Naive B cell (primary cell): ENCODE results near the gene PLXDC1. TPM values are rescaled to one million over a fixed set of nuclear protein-coding genes. Genes with fewer than 3 reads are reported as not detected.

Experiments
- ATAC-seq, 2 donors: fragments of 150-1000 bp; cut with Tn5 transposase; 2 replicates each; pipeline ENCODE4 v1.10.0; 2021; ENCODE audit warnings: low read depth in 2 of 2, mild to moderate bottlenecking in 2 of 2, moderate library complexity in 2 of 2
- DNase-seq: peaks from one replicate; pipeline ENCODE4 v3.0.0; 2022
- H3K27ac Mint-ChIP-seq, 6 donors: one replicate each; pipeline ENCODE4 v1.8.0; 2020 to 2022; ENCODE audit warnings: mild to moderate bottlenecking in 6 of 6, mixed read lengths in 6 of 6, moderate library complexity in 5 of 6, inconsistent platforms in 2 of 6
- H3K27me3 Mint-ChIP-seq, 3 donors: one replicate each; pipeline ENCODE4 v1.8.0; 2021 to 2022; ENCODE audit warnings: mixed read lengths in 3 of 3, mild to moderate bottlenecking in 1 of 3
- H3K36me3 Mint-ChIP-seq, 2 donors: one replicate each; pipeline ENCODE4 v1.8.0; 2020 to 2022; ENCODE audit warnings: mixed read lengths in 2 of 2, inconsistent platforms in 1 of 2, mild to moderate bottlenecking in 1 of 2
- H3K4me1 Mint-ChIP-seq, 3 donors: one replicate each; pipeline ENCODE4 v1.8.0; 2020 to 2022; ENCODE audit warnings: mixed read lengths in 3 of 3, inconsistent platforms in 1 of 3, mild to moderate bottlenecking in 1 of 3, moderate library complexity in 1 of 3
- H3K4me3 Mint-ChIP-seq, 8 donors: one replicate each; pipeline ENCODE4 v1.8.0; 2020 to 2022; ENCODE audit warnings: mild to moderate bottlenecking in 8 of 8, mixed read lengths in 8 of 8, moderate library complexity in 8 of 8, inconsistent platforms in 2 of 8
- H3K9me3 Mint-ChIP-seq, 7 donors: one replicate each; pipeline ENCODE4 v1.8.0; 2020 to 2022; ENCODE audit warnings: mixed read lengths in 7 of 7, mild to moderate bottlenecking in 5 of 7, inconsistent platforms in 2 of 7, moderate library complexity in 1 of 7
- polyA plus RNA-seq, 6 donors: library from polyadenylated mRNA; unstranded; fragments of 300-500 nt; fragmentation: Illumina TruSeq; gene quantifications; one replicate each; pipeline ENCODE4 v1.2.3, GENCODE V29; 2021; ENCODE audit warnings: low read depth in 6 of 6

The PLXDC1 gene
- polyA plus RNA-seq, 6 donors from 2014 or later: not detected

DNA sequence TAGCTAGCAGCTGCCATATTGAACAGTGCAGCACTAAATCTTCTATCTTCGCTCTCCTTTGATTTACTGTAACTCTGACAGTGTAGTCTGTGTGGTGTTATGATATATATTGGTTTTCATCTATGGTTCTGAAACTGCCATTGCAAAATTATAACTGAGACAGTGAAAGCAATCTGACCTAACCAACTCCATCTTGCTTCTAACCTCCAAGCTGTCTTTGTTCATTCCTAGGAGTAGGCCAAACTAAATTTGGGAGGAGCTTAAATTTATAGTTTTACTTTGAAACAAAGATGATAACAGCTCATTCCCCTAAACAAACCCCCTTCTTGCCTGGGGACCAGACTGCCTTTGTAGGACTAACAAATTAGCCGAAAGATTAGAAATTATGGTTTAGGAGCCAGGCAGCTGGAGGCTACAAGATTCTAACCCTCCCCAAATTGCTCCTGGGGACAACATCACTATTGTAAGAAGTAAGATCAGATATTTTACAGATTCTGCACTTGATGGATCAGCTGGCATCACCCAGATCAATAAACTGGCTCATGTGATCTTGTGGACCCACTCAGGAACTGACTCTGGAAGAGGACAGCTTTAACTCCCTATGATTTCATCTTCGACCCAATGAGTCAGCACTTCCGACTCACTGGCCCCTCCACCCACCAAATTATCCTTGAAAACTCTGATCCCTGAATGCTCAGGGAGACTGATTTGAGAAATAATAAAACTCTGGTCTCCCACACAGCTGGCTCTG is 137.2 kb downstream of the PLXDC1 start:
- no peaks in the 10 kb centered on the region for H3K9me3 Mint-ChIP-seq
- H3K4me3 Mint-ChIP-seq: no peak overlapping the region

More for the DNA sequence above, 137.2 kb downstream of the PLXDC1 start:
- ATAC-seq (no peak), DNase-seq (no peak)
- Mint-ChIP-seq H3K36me3 (no peaks in the 10 kb centered on the region), H3K27ac (peak overlapping the region in 1 of 6 donors; percentile 39), H3K4me1 (peaks cover 0 to 14% (median 13%) of the 10 kb centered on the region in 3 donors), H3K27me3 (peaks cover 0 to 9% (median 0%) of the 10 kb centered on the region in 3 donors)

Other genes with a start within 250 kb of the PLXDC1 start
- gene FBXO47, start 184.2 kb downstream of the PLXDC1 start, polyA plus RNA-seq: not detected
- not detected for gene ARL5C, start 14.5 kb upstream of the PLXDC1 start, polyA plus RNA-seq
- under 1 TPM in 2 of 6 donors, not detected in 4; 0.09 to 0.32 TPM for gene CACNB1, start 46.0 kb upstream of the PLXDC1 start, polyA plus RNA-seq
- 1,000 to 10,000 TPM; 2,219 to 3,415 (median 2,883) TPM for gene RPL19, start 48.6 kb upstream of the PLXDC1 start, polyA plus RNA-seq
- gene STAC2, start 74.3 kb upstream of the PLXDC1 start, polyA plus RNA-seq: not detected
- gene FBXL20, start 250.0 kb upstream of the PLXDC1 start, polyA plus RNA-seq: 1 to 10 TPM in 5 of 6 donors, under 1 TPM in 1; 0.74 to 7.2 (median 4.0) TPM